Left lung (tissue), 10 donors: ENCODE data around the gene NINJ1. TPM values are rescaled to one million over a fixed set of nuclear protein-coding genes. Genes with fewer than 3 reads are reported as not detected.

Experiments used
- ATAC-seq: fragments of 200-7000 bp; cut with Tn5 transposase; one replicate; pipeline ENCODE4 v1.9.1; 2020; ENCODE audit warnings: moderate library complexity
- DNase-seq, 4 donors: peaks; one replicate each; pipeline ENCODE4 v3.0.0-alpha.2; 2013 to 2020
- H3K27ac ChIP-seq, 2 donors: fragments of 200-600 bp; sonication (generic) in 1 of 2; one replicate each; pipeline versions ENCODE4 v1.5.0 to v1.8.0; 2020 to 2021
- H3K27me3 ChIP-seq, 2 donors: fragments of 200-600 bp; sonication (generic) in 1 of 2; one replicate each; pipeline versions ENCODE4 v1.5.0 to v1.8.0; 2020 to 2021
- H3K36me3 ChIP-seq, 2 donors: fragments of 200-600 bp; sonication (generic) in 1 of 2; one replicate each; pipeline versions ENCODE4 v1.5.0 to v1.8.0; 2020 to 2021
- H3K4me1 ChIP-seq, 2 donors: fragments of 200-600 bp; one replicate each; pipeline ENCODE4 v1.8.0; 2021
- H3K4me3 ChIP-seq, 2 donors: fragments of 200-600 bp; sonication (generic) in 1 of 2; one replicate each; pipeline versions ENCODE4 v1.5.0 to v1.8.0; 2020 to 2021; ENCODE audit warnings: mild to moderate bottlenecking in 1 of 2
- H3K9me3 ChIP-seq, 2 donors: fragments of 200-600 bp; sonication (generic) in 1 of 2; one replicate each; pipeline versions ENCODE4 v1.5.0 to v1.8.0; 2020 to 2021
- intact Hi-C, 2 donors: fragments of 100-400 bp; cut with DNase I; formaldehyde crosslinking; loops; one replicate each; pipeline versions ENCODE4 v1.11.2 to v1.14.2; 2022
- polyA plus RNA-seq, 6 donors: library from polyadenylated mRNA; unstranded; fragments of 120-200 nt; gene quantifications; one replicate each; pipeline ENCODE4 v1.2.1, GENCODE V29; 2013; ENCODE audit not compliant: insufficient read length in 6 of 6
- total RNA-seq, 2 donors: library from RNA; stranded (reverse); fragmentation: NEBNext Ultra II Directional; extraction: Animal tissue kit (Norgen Biotek cat#: 25700); gene quantifications; one replicate each; pipeline ENCODE4 v1.2.1, GENCODE V29; 2021
- TF ChIP-seq, protein P1 (sequence below), 2 donors: fragments of 200-600 bp; sonication (generic) in 1 of 2; IDR thresholded peaks; one replicate each; pipeline versions ENCODE4 v1.5.0 to v1.8.0; 2021; ENCODE audit warnings: antibody characterized with exemption in 2 of 2
- donor health status: DM: no; HTN: yes; CAD: no.
- donor health status: DM: no; HTN: no; CAD: no.

NINJ1 gene
- total and polyA plus RNA-seq, 8 donors = 29.8 to 83.5 (median 37.8) TPM

DNA sequence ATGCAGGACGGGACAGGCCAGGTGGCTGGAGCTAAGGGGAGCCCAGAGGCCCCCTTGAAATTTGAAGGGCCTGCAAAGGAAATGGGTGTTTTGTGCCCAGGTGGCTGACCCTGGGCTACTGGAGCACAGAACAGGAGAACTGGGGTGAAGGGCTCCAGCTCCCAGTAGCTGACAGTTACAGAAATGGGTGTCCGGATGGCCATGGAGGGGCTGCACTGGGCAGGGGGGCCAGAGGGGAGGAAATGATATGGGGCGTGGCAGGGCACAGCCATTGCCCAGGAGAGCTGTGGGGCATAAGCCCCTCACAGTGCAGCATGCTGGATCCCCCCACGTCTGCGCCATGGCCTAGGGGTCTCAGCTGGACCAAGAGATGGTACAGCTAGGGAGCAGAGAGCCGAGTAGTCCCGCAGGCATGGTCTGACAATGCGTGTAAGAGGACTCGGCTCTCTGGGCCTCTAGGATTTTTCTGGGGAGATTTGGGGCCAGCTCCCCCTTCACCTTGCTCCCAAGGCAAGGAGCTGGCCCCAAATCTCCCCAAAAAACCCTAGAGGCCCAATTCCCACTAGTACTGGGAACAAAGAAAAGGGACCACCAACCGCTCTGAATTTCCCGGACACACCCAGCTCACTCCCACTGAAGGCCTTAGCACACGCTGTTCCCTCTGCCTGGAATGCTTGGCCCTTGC lies 45.9 kb downstream of the NINJ1 start:
- DNase-seq = peak in 1 of 4 donors; percentile 16
- no peak for ATAC-seq
- Histone ChIP-seq H3K4me3 (no peak overlapping the region), H3K9me3 (peaks cover 0 to 7% of the 10 kb centered on the region in 2 donors), H3K4me1 (peaks cover 12 to 20% of the 10 kb centered on the region in 2 donors), H3K27me3 (no peaks in the 10 kb centered on the region), H3K27ac (no peak overlapping the region), H3K36me3 (peaks cover 0 to 5% of the 10 kb centered on the region in 2 donors)
- intact Hi-C loops = no loop called here
- TF ChIP-seq, protein P1, sequence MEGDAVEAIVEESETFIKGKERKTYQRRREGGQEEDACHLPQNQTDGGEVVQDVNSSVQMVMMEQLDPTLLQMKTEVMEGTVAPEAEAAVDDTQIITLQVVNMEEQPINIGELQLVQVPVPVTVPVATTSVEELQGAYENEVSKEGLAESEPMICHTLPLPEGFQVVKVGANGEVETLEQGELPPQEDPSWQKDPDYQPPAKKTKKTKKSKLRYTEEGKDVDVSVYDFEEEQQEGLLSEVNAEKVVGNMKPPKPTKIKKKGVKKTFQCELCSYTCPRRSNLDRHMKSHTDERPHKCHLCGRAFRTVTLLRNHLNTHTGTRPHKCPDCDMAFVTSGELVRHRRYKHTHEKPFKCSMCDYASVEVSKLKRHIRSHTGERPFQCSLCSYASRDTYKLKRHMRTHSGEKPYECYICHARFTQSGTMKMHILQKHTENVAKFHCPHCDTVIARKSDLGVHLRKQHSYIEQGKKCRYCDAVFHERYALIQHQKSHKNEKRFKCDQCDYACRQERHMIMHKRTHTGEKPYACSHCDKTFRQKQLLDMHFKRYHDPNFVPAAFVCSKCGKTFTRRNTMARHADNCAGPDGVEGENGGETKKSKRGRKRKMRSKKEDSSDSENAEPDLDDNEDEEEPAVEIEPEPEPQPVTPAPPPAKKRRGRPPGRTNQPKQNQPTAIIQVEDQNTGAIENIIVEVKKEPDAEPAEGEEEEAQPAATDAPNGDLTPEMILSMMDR (IDR thresholded peaks at IDR 0.05) = no peak

DNA sequence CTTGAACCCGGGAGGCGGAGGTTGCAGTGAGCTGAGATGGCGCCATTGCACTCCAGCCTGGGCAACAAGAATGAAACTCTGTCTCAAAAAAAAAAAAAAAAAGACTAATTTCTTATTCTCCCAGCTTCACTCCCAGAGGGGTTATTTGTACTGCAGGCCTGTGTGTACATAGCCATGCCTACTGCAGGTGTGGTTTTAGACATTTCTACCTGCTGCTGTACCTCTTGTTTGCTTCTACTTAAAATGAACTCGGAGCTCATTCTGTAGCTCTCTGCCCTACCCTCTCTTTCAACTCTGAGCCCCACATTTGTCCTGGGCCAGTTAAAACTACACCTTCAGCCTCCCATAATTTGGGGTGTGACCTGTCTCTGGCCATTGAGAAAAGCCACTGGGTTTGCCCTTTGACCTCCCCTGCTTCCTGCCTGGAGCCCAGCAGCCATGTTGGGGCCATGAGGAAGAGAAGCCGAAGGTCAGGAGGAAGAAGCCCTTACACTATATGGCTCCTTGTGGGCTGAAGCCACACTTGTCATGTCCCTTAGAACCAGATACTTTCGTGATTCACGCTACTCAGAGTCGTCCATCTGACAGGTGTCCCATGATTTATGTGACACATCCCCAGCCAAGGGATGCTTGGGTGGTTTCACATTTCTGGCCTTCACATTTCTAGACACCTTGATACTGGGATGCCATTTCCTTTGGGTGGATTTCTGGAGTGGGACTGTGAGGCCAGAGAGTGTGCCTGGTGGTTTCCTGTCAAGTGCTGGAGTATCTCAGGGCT lies 47.4 kb downstream of the NINJ1 start:
- peaks cover 0 to 7% of the 10 kb centered on the region in 2 donors for H3K9me3 ChIP-seq
- no peaks in the 10 kb centered on the region for H3K27me3 ChIP-seq
- DNase-seq = peak in 1 of 4 donors; percentile 12
- no peak overlapping the region for H3K27ac ChIP-seq
- TF ChIP-seq, protein P1 (IDR thresholded peaks at IDR 0.05) = no peak
- ATAC-seq = peak; percentile 25
- intact Hi-C loops = no loop called here
- H3K4me3 ChIP-seq = no peak overlapping the region
- peaks cover 0 to 5% of the 10 kb centered on the region in 2 donors for H3K36me3 ChIP-seq
- peaks cover 12 to 20% of the 10 kb centered on the region in 2 donors for H3K4me1 ChIP-seq

DNA sequence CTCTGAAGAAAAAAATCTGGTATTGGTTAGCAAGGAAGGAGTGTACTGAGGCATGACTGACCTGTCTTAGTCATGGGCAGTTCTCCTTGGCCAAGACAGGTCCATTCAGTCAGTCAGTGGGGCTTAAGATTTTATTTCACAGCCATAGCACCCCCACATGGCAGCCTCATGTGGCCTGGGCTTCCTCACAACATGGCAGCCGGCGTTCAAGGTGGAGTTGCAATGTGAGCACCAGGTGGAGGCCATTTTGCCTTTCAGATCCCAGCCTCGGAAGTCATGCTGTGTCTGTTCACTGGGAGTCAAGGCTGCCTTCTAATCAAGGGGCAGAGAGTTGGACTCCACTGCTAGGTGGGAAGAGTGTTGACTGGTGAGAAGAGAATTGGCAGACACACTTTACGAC lies 48.4 kb downstream of the NINJ1 start:
- intact Hi-C loops = no loop called here
- TF ChIP-seq, protein P1 (IDR thresholded peaks at IDR 0.05) = no peak
- Histone ChIP-seq H3K27ac (no peak overlapping the region), H3K36me3 (peaks cover 0 to 5% of the 10 kb centered on the region in 2 donors), H3K9me3 (no peaks in the 10 kb centered on the region), H3K27me3 (no peaks in the 10 kb centered on the region), H3K4me1 (peaks cover 12 to 15% of the 10 kb centered on the region in 2 donors), H3K4me3 (no peak overlapping the region)
- DNase-seq (peak in 1 of 4 donors; percentile 18), ATAC-seq (no peak)

DNA sequence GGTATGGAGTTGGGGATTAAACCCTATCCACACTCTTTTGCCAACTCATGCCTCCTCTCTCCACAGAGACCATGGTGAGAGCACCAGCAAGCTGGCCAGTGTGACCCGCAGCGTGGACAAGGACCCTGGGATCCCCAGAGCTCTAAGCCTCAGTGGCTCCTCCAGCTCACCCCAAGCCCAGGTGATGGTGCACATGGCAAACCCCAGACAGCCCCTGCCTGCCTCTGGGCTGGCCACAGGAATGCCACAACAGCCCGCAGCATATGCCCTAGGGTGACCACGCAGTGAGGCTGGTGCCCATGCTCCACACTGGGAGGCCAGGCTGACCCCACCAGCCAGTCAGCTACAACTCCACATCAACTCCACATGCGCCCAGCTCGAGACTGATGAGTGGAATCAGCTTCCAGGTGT lies 49.6 kb downstream of the NINJ1 start:
- no peaks in the 10 kb centered on the region for H3K9me3 ChIP-seq
- H3K36me3 ChIP-seq = peaks cover 0 to 8% of the 10 kb centered on the region in 2 donors
- intact Hi-C loops = no loop called here
- peaks cover 12 to 15% of the 10 kb centered on the region in 2 donors for H3K4me1 ChIP-seq
- ATAC-seq (no peak), DNase-seq (peak in 1 of 4 donors; percentile 27)
- no peak overlapping the region for H3K27ac ChIP-seq
- H3K27me3 ChIP-seq = no peaks in the 10 kb centered on the region
- no peak overlapping the region for H3K4me3 ChIP-seq
- TF ChIP-seq, protein P1 (IDR thresholded peaks at IDR 0.05) = no peak
